Erythroblast (primary cell): ENCODE measurements around the gene GPR33.
"Not testable (repeated sequence)": the region's sequence is repeated elsewhere in the genome, so short reads cannot be mapped to it uniquely, and the experiment has no call there.

Source experiments
- DNase-seq, 2 experiments: peaks; one replicate each; lab custom pipeline; 2025; lab: John Stamatoyannopoulos, UW
- GATA1 ChIP-seq: IDR thresholded peaks from 2 replicates; pipeline ENCODE4 v1.6.1; 2011; ENCODE audit warnings: low read depth, mild to moderate bottlenecking, control low read depth, low read length, moderate library complexity
- POLR2A ChIP-seq: IDR thresholded peaks from 2 replicates; pipeline ENCODE4 v1.6.1; 2011; ENCODE audit warnings: mild to moderate bottlenecking, low read length

GPR33 gene

DNA sequence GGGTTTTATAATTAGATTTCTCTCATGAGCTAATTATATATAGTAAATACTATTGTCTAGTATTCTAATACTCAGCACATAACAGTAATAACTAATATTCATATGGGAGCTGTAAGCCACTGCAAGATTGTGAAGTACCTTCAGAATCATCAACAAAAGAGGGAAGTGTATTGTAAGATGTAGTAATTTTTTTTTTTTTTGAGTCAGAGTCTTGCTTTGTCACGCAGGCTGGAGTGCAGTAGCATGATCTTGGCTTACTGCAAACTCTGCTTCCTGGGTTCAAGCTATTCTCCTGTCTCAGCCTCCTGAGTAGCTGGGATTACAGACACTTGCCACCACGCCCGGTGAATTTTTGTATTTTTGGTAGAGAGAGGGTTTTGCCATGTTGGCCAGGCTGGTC, 3.1 kb downstream of the GPR33 start:
- no peak for TF ChIP-seq GATA1
- no peak for TF ChIP-seq POLR2A
- no peak for DNase-seq

- no peak for TF ChIP-seq POLR2A
- TF ChIP-seq GATA1, result no peak
- no peak for DNase-seq
Measured at GRCh38 chr14:31480156-31480555, 7.7 kb downstream of the GPR33 start.

DNA sequence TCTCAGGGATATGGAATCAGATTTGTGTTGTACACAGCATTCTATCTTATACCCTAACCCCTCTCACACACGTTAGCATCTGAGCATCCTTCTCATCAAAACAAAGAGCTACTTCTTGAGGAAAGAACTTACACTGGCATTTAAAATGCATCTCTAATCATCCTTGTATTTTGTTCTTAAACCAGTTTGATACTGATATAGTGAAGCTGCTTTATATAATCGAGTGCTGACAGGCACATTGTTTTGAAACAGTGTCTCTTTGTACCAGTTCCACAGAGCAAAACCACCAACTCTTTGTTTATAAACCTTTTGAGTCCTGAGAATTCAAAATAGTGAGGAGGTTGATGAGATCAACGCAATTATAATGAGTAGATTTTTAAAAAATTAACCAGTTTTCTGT, 8.8 kb downstream of the GPR33 start:
- no peak for TF ChIP-seq GATA1
- no peak for TF ChIP-seq POLR2A
- no peak for DNase-seq

- TF ChIP-seq GATA1, result no peak
- TF ChIP-seq POLR2A, result no peak
- no peak for DNase-seq
Measured at GRCh38 chr14:31477248-31477647, 10.6 kb downstream of the GPR33 start.

- DNase-seq, result no peak
- TF ChIP-seq GATA1, result no peak
- TF ChIP-seq POLR2A, result no peak
Measured at GRCh38 chr14:31476131-31476866, 11.5 kb downstream of the GPR33 start.

GRCh38 chr14:31466554-31466953, 21.3 kb downstream of the GPR33 start:
- no peak for DNase-seq
- TF ChIP-seq POLR2A, result no peak
- no peak for TF ChIP-seq GATA1

DNA sequence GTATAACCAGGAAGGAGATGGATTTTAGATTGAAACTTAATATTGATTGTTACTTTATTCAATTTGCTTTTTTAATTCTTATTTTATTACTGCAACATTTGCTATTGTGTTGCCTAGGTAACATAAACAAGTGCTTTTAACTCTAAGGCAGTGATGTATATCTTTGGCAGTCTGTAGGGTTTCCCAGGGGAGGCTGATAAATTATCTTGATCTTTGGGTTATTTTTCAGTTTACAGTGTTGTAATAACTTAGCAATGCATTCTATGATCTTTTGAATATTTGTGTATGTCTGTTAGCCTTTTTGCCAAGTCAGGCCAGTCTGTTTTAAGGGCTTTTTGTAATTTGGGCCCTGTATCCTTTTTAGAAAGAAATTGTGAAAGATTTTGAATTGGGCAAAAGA, 22.7 kb downstream of the GPR33 start:
- no peak for DNase-seq
- no peak for TF ChIP-seq GATA1
- no peak for TF ChIP-seq POLR2A

DNA sequence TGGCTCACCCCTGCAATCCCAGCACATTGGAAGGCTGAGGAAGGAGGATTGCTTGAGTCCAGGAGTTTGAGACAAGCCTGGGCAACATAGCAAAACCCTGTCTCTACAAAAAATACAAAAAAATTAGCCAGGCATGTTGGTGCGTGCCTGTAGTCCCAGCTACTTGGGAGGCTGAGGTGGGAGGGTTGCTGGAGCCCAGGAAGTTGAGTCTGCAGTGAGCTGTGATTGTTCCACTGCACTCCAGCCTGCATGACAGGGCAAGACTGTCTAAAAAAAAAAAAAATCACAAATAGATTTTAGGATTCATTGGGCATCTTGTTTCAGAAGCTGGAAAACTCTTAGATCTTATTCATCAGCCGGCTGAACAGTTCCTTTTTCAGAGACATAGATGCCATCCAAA, 25.4 kb downstream of the GPR33 start:
- DNase-seq, result not testable (repeated sequence)

- no peak for DNase-seq
- no peak for TF ChIP-seq POLR2A
- TF ChIP-seq GATA1, result no peak
Measured at GRCh38 chr14:31461545-31461944, 26.3 kb downstream of the GPR33 start.

- TF ChIP-seq GATA1, result no peak
- TF ChIP-seq POLR2A, result no peak
Measured at GRCh38 chr14:31457665-31458659, 29.9 kb downstream of the GPR33 start.

GRCh38 chr14:31456841-31457664, 30.8 kb downstream of the GPR33 start, which contains the start of gene DTD2:
Gene DTD2 (minus strand): TSS chr14:31457506. CDS start chr14:31457393, 113 bp downstream.
- no peak for TF ChIP-seq GATA1
- peak; percentile 87 for TF ChIP-seq POLR2A
- DNase-seq, result peak; percentile 96

More at GRCh38 chr14:31457665-31458659, 29.9 kb downstream of the GPR33 start:
- no peak for DNase-seq

DNA sequence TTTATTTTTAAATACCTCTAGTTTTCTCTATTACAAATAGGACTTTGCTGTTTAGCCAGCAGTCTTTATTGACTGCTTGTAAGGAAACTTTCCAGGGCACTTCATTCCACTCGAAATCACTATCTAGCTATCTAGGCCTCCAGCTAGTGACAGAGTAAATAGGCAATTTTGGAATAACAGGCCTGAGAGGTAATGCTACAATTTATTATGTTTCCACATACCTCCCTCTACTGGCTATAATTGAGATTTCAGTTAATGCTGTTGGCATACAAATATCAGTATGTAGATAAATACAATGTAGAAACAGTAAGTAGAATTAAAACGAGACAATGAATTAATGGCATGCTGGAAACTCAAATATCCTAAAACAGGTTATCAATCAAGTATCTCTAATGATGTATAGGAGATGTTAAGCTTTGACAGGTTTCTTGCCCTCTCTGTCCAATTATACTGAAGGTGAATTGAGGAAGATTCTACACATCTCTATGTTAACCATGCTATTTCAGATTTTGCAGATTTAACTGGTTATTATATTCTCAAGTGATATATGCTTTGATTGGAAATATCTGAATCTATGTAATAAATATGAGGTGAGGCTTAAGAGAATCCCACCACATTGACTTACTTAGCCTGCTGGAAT, 37.7 kb downstream of the GPR33 start:
- TF ChIP-seq GATA1 (no peak), POLR2A (no peak)
- DNase-seq, result peak; percentile 47 to 63

GRCh38 chr14:31449136-31449535, 38.7 kb downstream of the GPR33 start:
- no peak for TF ChIP-seq GATA1
- TF ChIP-seq POLR2A, result no peak
- no peak for DNase-seq
